AG04450 (cell line): ENCODE measurements around the gene PCDHGA6. TPM values are rescaled to one million over a fixed set of nuclear protein-coding genes. Genes with fewer than 3 reads are reported as not detected.
"Not testable (repeated sequence)": the region's sequence is repeated elsewhere in the genome, so short reads cannot be mapped to it uniquely, and the experiment has no call there.

Source experiments
- CTCF ChIA-PET: fragments of 300-600, 350-600 bp; formaldehyde crosslinking; extraction: SDS; loops from one replicate; lab custom pipeline; 2022; ENCODE audit warnings: antibody characterized with exemption, inconsistent platforms; lab: Charles Lee
- POLR2A ChIA-PET: fragments of 350-600 bp; formaldehyde crosslinking; extraction: SDS; loops from one replicate; lab custom pipeline; 2021; ENCODE audit warnings: antibody characterized with exemption, inconsistent platforms; lab: Yijun Ruan, JAX
- DNase-seq: peaks from one replicate; pipeline ENCODE4 v3.0.0-alpha.2; 2011; ENCODE audit warnings: low read depth, low spot score
- H3K27ac ChIP-seq: one replicate; pipeline ENCODE4 v1.5.1; 2012; ENCODE audit warnings: low read depth, low read length, control low read depth
- H3K27me3 ChIP-seq: one replicate; pipeline ENCODE4 v1.6.0; 2012; ENCODE audit warnings: low read length; ENCODE audit not compliant: control insufficient read depth, insufficient read depth
- H3K4me3 ChIP-seq: 2 replicates; pipeline ENCODE4 v1.5.1; 2011; ENCODE audit warnings: mild to moderate bottlenecking, low read depth, low read length, control low read depth
- H3K9me3 ChIP-seq: 2 replicates; pipeline ENCODE4 v1.5.1; 2012; ENCODE audit warnings: low read length; ENCODE audit not compliant: control insufficient read depth, insufficient read depth
- polyA plus RNA-seq: library from polyadenylated mRNA; depleted of rRNA; stranded (reverse); fragments of >200 nt; gene quantifications from 2 replicates; pipeline ENCODE4 v1.2.3, GENCODE V29; 2011
- TF ChIP-seq, protein P1 (sequence below): IDR thresholded peaks from 2 replicates; pipeline ENCODE4 v1.5.1; 2011; ENCODE audit warnings: low read depth, low read length, control low read depth, inconsistent platforms

PCDHGA6 gene
- polyA plus RNA-seq, 1 experiment, result 4.8 TPM

DNA sequence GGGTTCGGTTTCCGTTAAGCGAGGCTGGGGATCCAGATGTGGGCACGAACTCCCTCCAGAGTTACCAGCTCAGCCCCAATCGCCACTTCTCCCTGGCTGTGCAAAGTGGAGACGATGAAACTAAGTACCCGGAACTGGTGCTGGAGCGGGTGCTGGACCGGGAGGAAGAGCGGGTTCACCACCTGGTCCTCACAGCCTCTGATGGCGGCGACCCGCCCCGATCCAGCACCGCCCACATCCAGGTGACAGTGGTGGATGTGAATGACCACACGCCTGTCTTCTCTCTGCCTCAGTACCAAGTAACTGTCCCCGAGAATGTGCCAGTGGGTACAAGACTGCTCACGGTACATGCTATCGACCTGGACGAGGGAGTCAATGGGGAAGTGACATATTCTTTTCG lies 9.7 kb downstream of the PCDHGA6 start:
- no peak overlapping the region for H3K27ac ChIP-seq
- peak overlapping the region; percentile 58; the same call in 1 of the 2 replicates for H3K4me3 ChIP-seq
- CTCF ChIA-PET, result interaction anchor here (0.8 to 3.5 kb wide), 8 partner anchors 13 to 184 kb away, joined by 3 to 22 read pairs (median 4); partner anchors contain the start of genes PCDHGA10, PCDHGB1 and PCDHGB3
- peaks cover 6% of the 10 kb centered on the region for H3K27me3 ChIP-seq
- no peak for DNase-seq
- H3K9me3 ChIP-seq, result peaks cover 43% of the 10 kb centered on the region
- POLR2A ChIA-PET, result no interaction called here
- TF ChIP-seq, protein P1, sequence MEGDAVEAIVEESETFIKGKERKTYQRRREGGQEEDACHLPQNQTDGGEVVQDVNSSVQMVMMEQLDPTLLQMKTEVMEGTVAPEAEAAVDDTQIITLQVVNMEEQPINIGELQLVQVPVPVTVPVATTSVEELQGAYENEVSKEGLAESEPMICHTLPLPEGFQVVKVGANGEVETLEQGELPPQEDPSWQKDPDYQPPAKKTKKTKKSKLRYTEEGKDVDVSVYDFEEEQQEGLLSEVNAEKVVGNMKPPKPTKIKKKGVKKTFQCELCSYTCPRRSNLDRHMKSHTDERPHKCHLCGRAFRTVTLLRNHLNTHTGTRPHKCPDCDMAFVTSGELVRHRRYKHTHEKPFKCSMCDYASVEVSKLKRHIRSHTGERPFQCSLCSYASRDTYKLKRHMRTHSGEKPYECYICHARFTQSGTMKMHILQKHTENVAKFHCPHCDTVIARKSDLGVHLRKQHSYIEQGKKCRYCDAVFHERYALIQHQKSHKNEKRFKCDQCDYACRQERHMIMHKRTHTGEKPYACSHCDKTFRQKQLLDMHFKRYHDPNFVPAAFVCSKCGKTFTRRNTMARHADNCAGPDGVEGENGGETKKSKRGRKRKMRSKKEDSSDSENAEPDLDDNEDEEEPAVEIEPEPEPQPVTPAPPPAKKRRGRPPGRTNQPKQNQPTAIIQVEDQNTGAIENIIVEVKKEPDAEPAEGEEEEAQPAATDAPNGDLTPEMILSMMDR, result no peak

DNA sequence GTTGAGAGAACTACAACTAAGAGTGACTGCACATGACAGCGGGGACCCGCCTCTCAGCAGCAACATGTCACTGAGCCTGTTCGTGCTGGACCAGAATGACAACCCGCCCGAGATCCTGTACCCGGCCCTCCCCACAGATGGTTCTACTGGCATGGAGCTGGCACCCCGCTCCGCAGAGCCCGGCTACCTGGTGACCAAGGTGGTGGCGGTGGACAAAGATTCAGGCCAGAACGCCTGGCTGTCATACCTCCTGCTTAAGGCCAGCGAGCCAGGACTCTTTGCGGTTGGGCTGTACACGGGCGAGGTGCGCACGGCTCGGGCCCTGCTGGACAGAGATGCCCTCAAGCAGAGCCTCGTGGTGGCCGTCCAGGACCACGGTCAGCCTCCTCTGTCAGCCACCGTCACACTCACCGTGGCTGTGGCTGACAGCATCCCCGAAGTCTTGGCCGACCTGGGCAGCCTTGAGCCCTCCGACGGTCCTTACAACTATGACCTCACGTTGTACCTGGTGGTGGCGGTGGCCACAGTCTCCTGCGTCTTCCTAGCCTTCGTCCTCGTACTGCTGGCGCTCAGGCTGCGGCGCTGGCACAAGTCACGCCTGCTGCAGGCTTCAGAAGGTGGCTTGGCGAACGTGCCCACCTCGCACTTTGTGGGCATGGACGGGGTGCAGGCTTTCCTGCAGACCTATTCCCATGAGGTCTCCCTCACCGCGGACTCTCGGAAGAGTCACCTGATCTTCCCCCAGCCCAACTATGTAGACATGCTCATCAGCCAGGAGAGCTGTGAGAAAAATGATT lies 11.0 kb downstream of the PCDHGA6 start:
- TF ChIP-seq, protein P1, result no peak
- H3K4me3 ChIP-seq, result no peak overlapping the region
- H3K9me3 ChIP-seq, result peaks cover 56% of the 10 kb centered on the region
- DNase-seq, result no peak
- peaks cover 6% of the 10 kb centered on the region for H3K27me3 ChIP-seq
- no peak overlapping the region for H3K27ac ChIP-seq
- ChIA-PET POLR2A (no interaction called here), CTCF (interaction anchor here (1.4 to 4.8 kb wide), 2 partner anchors 15 to 174 kb away, joined by 3 to 20 read pairs; no protein-coding TSS in a partner anchor)

DNA sequence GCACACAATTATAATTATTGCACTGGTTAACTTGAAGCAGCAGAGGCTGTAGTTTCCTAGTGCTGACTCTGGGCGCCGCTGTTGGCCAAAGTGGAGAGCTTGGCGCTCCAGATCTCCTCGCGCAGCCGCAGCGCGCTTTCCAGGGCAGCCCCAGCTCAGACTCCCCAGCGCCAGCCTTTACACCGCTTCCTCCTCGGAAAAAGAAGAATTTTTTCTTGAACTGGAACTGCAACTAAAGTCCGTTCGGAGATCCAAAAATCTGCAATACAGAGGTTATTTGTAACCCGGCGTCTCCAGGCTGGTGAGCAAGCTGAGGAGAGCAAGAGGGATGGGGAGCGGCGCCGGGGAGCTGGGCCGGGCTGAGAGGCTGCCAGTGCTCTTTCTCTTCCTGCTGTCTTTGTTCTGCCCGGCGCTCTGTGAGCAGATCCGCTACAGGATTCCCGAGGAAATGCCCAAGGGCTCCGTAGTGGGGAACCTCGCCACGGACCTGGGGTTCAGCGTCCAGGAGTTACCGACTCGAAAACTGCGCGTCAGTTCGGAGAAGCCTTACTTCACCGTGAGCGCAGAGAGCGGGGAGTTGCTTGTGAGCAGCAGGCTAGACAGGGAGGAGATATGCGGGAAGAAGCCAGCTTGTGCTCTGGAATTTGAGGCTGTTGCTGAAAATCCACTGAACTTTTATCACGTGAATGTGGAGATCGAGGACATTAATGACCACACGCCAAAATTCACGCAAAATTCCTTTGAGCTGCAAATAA lies 14.0 kb downstream of the PCDHGA6 start, which contains the start of gene PCDHGB4:
Gene PCDHGB4 (plus strand): TSS at position 142 of the 755 bp plus-strand sequence. CDS start 187 bp downstream, at position 329.
- Histone ChIP-seq H3K9me3 (peaks cover 56% of the 10 kb centered on the region), H3K4me3 (peak within 1 kb of the TSS; percentile 31; the same call in 1 of the 2 replicates)
- H3K27ac ChIP-seq, POLR2A ChIA-PET, DNase-seq, H3K27me3 ChIP-seq: not testable (repeated sequence)
- CTCF ChIA-PET, result interaction anchor here (0.7 to 4.8 kb wide), 3 partner anchors 57 to 176 kb away, joined by 3 to 20 read pairs (median 16); partner anchors contain the start of gene PCDHGA1
- TF ChIP-seq, protein P1, result peak; percentile 43

DNA sequence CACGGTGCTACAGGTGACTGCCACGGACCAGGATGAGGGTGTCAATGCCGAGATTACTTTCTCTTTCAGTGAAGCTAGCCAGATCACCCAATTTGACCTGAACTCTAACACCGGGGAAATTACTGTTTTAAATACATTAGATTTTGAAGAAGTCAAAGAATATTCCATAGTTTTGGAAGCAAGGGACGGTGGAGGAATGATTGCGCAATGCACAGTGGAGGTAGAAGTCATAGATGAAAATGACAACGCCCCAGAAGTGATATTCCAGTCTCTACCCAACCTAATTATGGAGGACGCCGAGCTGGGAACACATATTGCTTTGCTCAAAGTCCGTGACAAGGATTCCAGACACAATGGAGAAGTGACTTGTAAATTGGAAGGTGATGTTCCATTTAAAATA lies 15.0 kb downstream of the PCDHGA6 start:
- TF ChIP-seq, protein P1, result no peak
- peaks cover 2% of the 10 kb centered on the region for H3K27me3 ChIP-seq
- H3K9me3 ChIP-seq, result peaks cover 56% of the 10 kb centered on the region
- POLR2A ChIA-PET, result no interaction called here
- H3K4me3 ChIP-seq, result no peak overlapping the region
- no peak overlapping the region for H3K27ac ChIP-seq
- CTCF ChIA-PET, result interaction anchor here (4.8 kb wide), 1 partner anchor 170 kb away, joined by 20 read pairs; no protein-coding TSS in a partner anchor
- DNase-seq, result no peak
